Measurements from ENCODE around the gene FAM193B.

GRCh38 chr5:177594071-177594470 is 39.7 kb upstream of the FAM193B start:
- TF ChIP-seq SIN3A (IDR thresholded peaks at IDR 0.05; ENCODE audit: borderline replicate concordance, insufficient read depth, low read length) = no peak
- TF ChIP-seq TAF1 (IDR thresholded peaks at IDR 0.05; ENCODE audit: borderline replicate concordance, insufficient read depth, low read length) = no peak
- TF ChIP-seq POLR2AphosphoS5 (IDR thresholded peaks at IDR 0.05; ENCODE audit: low read depth, low read length) = no peak
- no peak for TF ChIP-seq REST (IDR thresholded peaks at IDR 0.05; ENCODE audit: insufficient read depth in 1 of 2, low read depth in 2 of 2, low read length in 2 of 2)
